Measurements from ENCODE around the gene MATN1. TPM values are rescaled to one million over a fixed set of nuclear protein-coding genes. Genes with fewer than 3 reads are reported as not detected.

MATN1 gene
- total and polyA plus RNA-seq, 2 of the 4 experiments (the other 2 are of a cell fraction) = 0.27 TPM; not detected in 1

DNA sequence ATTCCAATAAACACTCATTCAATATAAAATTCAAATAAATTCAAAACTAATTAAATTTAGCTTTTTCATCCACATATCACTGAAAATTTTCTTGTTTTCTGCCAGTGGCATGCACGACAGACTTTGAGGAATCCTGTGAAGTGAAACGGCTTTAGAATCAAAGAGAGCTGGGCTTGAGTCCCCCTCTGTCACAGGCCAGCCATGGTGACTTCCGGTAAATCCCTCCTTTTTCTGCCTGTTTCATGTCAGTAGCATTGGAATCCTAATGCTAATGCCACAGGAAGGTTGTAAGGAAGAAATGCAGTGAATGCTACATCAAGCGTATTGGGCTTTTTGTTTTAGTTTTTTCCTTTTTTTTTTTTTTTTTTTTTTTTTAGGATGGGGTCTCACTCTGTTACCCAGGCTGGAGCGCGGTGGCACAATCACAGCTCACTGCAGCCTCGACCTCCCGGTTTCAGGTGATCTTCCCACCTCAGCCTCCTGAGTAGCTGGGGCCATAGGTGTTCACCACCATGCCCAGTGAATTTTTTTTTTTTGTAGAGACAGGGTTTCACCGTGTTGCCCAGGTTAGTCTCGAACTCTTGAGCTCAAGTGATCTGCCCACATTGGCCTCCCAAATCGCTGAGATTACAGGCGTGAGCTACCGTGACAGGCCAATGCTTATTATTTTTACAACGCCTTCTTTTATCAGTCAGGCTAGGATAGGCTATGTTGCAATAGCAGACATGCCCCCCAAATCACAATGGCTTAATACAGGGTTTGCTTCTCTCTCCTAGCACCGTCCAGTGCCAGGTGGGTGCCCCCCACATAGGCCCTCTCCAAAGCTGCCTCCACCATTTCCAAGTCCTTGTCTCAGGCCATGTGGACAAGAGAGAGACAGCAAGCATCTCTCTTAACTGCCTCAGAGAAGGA lies 3.6 kb upstream of the MATN1 start:
- no peak for DNase-seq
- Histone ChIP-seq H2AK5ac (ENCODE audit: low read depth, low read length) (peak overlapping the region; percentile 40), H3K23ac (ENCODE audit: low read depth, low read length) (no peak overlapping the region), H3K9me3 (ENCODE audit: control insufficient read depth, insufficient read depth, low read length) (no peaks in the 10 kb centered on the region), H3K27me3 (ENCODE audit: control insufficient read depth, insufficient read depth, low read length) (peaks cover 7% of the 10 kb centered on the region; the same call in 1 of the 2 replicates), H3K4me3 (ENCODE audit: insufficient read depth, low read depth, low read length) (no peak overlapping the region), H4K5ac (ENCODE audit: low read depth, low read length) (no peak overlapping the region), H2BK120ac (ENCODE audit: low read depth, low read length) (no peak overlapping the region), H3K4me2 (ENCODE audit: low read depth, low read length) (no peak overlapping the region), H2BK20ac (ENCODE audit: low read depth, low read length) (no peak overlapping the region), H4K8ac (ENCODE audit: low read depth in 2 of 2, low read length in 2 of 2) (no peak overlapping the region), H4K91ac (ENCODE audit: insufficient read depth, low read depth, low read length) (no peak overlapping the region), H4K20me1 (ENCODE audit: insufficient read depth, low read length) (no peaks in the 10 kb centered on the region), H2BK15ac (ENCODE audit: low read depth, low read length) (no peak overlapping the region), H2AFZ (replicated peaks; ENCODE audit: low read length, poor library complexity) (no peak overlapping the region), H3K4me1 (ENCODE audit: control insufficient read depth, insufficient read depth, low read length) (peaks cover 10% of the 10 kb centered on the region; the same call in 1 of the 2 replicates), H3K14ac (replicated peaks; ENCODE audit: low read depth, low read length) (no peak overlapping the region), H2BK5ac (ENCODE audit: low read depth, low read length, poor library complexity, severe bottlenecking) (no peak overlapping the region), H3K79me1 (ENCODE audit: low read depth in 1 of 2, low read length in 2 of 2) (no peaks in the 10 kb centered on the region), H3K4ac (ENCODE audit: low read depth, low read length) (no peak overlapping the region), H3K9me1 (ENCODE audit: insufficient read depth, low read length) (0 out of 2 replicates have a peak, but pooled peaks cover 2% of the 10 kb centered on the region), H3K9ac (ENCODE audit: low read depth, low read length) (no peak overlapping the region), H3K56ac (ENCODE audit: extremely low read depth, insufficient read depth, low read length) (no peak overlapping the region), H2AK9ac (replicated peaks; ENCODE audit: low read depth, low read length, poor library complexity) (no peak overlapping the region), H3K36me3 (ENCODE audit: control insufficient read depth, insufficient read depth, low read length) (no peaks in the 10 kb centered on the region), H3K27ac (ENCODE audit: insufficient read depth, low read length) (no peak overlapping the region), H3K18ac (ENCODE audit: low read depth, low read length) (no peak overlapping the region)
- in situ Hi-C loops (cut with MboI; ENCODE audit: low sequenced_read_pairs) (loop anchor here (5.0 kb wide), 1 partner anchor 185 kb away; no protein-coding TSS in a partner anchor), dilution Hi-C loops (cut with HindIII; ENCODE audit: low sequenced_read_pairs, unreplicated experiment) (no loop called here), intact Hi-C loops (cut with micrococcal nuclease) (loop anchor here (2.0 kb wide), 1 partner anchor 52 kb away; no protein-coding TSS in a partner anchor)
- POLR2A ChIA-PET (ENCODE audit: unreplicated experiment) = interaction anchor here (0.6 kb wide), 1 partner anchor 1131 kb away, joined by 3 read pairs; no protein-coding TSS in a partner anchor
- TF ChIP-seq MAFK (IDR thresholded peaks at IDR 0.05; ENCODE audit: low read depth, low read length) (no peak), RAD21 (IDR thresholded peaks at IDR 0.05; ENCODE audit: low read length) (no peak), CEBPB (IDR thresholded peaks at IDR 0.05; ENCODE audit: low read depth, low read length) (peak; percentile 51)
- ATAC-seq (ENCODE audit: low read depth) = peak; percentile 8; the same call in 1 of the 2 replicates
- 90% methylated on average over 2 of the region's 15 CpGs; no CpG with 5 or more reads in 1 of the 2 experiments for WGBS, 2 experiments (ENCODE audit: extremely low coverage in 2 of 2, insufficient read length in 1 of 2)
- BruUV-seq (replicated peaks) = no TSS peak
- CTCF ChIA-PET = interaction anchor here (0.6 to 4.6 kb wide), 8 partner anchors 7 to 74 kb away, joined by 3 to 30 read pairs (median 5); no protein-coding TSS in a partner anchor

Measured in IMR-90 (cell line).